NCI-H2227 (cell line): Measurements from ENCODE around the gene C1orf21.
"Not testable (repeated sequence)": the region's sequence is repeated elsewhere in the genome, so short reads cannot be mapped to it uniquely, and the experiment has no call there.

Source experiments
- DNase-seq: peaks from one replicate; lab custom pipeline; 2025; ENCODE audit not compliant: unreplicated experiment; lab: John Stamatoyannopoulos, UW

The C1orf21 gene

DNA sequence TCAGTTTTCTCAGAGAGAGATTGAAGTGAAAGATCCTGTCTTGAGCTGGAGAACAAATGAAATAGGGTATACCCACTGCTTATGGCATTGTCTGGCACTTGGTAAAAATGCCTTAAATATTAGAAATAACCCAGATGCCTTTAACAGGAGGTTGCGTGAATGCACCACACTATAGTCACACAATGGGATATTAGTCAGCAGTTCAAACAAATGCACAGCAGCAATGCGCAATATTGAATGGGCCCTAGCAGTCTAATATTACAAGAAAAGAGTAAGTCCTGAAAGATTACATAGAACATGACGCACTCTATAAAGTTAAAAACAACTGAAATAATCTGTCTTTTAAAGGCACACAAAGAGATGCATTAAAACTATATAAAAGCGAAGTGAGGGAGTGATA is 206.8 kb downstream of the C1orf21 start:
- DNase-seq: no peak

DNA sequence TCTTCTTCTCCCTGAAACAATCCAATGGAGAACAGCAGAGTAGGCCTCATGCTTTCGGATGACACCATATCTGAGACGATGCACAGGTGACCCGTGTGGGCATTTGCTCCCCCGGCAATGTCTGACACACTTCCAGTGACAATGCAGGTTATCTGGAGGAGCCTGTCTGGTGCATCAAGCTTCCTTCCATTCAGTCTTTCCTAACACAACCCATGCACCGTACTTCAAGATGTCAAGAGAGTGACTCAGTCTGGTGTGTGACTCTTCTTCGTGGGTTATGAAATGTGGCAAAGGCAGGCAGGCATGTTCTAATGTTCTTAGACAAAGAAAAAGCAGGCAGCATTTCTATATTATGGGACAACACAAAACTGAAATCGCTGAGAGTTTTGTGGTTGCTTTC is 208.8 kb downstream of the C1orf21 start:
- DNase-seq: no peak

DNA sequence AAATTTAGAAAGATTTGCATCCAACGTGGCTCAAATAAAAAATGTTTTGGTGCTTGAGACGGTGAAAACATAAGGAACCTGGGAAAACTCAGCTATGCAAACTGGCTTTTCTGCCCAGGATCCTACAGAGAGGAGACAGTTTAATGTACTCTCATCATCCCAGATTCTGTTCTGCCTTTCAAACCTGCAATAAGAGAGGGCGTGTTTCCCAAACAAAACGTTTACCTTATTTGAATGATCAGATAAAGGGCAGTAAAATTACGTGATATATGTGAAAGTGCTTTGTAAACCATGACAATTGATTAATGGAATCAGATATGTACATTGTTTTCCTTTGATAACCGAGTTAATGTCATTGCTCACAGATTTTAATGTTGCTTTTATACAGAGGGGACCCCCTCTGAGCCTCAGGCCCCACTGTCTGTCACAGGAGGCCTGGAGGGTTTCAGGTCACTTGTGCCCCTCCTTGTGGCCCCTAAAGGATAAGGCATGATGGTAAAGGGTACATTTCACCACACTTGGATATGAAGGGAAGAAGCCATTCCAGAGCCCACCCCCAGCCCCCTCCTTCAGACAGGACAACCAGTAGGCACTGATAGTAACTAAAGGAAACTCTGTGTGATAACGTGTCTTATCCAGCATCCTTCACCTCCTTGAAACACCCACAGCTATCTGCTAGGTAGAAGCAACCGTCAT is 210.3 kb downstream of the C1orf21 start:
- no peak for DNase-seq

DNA sequence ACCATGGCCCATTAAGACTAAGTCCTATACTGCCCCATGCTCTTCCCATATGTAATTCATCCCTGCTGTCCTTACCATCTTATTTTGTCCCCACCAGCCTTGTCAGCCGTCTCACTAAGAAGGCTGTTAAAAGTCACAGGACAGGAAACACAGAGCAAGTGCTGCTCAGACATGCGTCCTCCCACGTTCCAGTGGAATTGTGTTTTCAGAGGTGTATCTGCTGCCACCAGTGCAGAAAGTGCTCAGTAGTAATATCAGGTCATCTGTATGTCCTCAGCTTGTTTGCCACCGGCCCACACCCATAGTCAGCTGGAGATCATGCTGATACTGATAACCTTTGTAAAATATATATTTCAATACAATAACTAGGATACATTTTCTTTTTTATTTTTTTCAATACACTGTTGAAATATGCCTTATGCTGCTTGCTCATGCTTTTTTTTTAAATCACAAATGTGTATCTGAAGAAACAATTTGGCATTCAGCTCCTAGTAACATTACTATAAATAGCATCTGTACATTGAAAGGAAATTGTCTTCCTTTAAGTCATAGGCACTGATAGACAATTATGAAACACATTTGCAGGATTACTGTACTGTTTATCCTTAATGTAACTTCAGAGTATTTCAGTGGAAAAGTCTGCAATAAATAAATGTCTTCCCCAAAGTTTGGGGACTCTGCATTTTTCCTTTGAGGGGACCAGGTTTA is 211.0 kb downstream of the C1orf21 start:
- DNase-seq: no peak

DNA sequence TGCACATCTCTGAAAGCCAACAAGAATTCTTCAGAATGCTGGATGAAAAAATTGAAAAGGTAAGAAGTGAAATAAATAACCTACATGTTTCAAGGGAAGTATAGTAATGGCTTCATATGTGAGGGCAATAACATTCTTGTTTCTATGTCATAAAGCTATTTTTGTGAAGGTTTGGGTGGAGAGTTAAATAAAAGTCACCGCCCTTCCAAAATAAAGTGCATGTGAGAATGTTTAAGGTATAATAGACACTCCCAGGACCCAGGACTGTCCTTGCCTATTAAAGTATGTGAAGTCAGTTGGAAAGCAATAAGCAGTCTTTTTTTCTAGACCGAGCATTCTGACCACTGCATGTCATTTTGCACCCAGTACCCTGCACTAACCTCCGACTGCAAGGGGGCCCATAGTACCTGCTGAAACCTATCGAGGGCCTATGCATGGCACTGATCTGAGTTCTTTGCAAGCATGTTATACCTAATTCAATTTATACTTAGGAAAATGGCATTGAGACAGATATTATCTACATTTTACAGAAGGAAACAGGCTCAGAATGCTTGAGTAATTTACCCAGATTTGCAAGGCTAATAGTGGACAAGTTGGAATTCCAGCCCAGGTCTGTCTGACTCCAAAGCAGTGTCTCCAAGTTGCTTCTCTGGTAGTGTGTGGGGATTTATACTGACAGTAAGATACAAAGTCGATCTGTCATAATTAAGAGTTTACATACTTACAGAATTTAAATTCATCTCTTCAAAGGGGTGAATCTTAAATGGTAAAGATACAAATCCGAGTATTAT is 211.8 kb downstream of the C1orf21 start:
- no peak for DNase-seq

DNA sequence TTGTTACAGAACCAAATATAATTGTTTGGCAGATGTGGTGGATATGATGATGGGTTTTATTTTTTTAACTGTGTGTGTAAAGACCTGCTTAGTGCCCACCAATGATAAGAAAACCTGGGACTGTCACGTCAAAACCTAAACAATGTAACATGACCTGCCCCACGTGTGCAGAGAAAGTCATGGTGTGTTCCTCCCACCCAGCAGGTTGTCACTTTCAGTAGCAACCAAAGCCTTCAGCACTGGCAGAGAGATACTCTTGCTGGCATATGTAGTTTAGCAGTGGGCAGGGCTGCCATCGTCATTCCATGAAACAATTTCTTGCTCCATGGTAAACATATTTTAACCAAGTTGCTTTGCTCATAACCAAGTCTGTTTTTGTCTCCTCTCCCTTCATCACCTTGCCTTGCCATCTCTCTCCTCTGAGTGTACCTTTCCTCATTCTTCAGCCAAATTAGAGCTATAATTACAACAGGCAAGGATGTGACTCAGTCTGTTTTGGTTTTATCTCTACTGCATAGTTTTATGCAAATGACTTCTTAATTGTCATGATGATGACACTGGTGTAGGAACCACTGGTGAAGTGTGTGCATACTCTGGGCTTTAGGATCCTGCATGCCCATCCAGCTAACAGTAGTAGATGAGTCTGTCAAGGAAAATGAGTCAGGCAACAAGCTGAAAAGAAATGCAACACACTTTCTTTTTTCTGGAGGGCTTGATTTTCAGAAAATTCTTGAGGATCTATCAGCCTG is 217.5 kb downstream of the C1orf21 start:
- no peak for DNase-seq

DNA sequence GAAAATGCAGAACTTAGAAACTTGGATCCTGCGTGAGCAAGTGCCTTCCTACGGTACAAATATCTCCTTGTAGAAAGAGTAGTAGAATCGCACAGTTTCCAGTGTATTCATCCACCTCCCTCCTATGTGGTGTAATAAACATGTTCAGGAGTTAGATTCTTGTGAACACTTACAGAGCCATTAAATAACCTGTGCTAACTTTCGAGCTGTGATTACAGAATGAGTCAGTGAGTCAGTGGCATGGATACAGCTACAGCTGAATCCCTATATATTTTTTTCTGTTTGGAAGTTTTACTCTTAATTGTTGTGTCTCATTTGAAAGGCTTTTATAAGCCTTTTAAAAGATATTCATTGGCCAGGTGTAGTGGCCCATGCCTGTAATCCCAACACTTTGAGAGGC is 219.1 kb downstream of the C1orf21 start:
- no peak for DNase-seq

DNA sequence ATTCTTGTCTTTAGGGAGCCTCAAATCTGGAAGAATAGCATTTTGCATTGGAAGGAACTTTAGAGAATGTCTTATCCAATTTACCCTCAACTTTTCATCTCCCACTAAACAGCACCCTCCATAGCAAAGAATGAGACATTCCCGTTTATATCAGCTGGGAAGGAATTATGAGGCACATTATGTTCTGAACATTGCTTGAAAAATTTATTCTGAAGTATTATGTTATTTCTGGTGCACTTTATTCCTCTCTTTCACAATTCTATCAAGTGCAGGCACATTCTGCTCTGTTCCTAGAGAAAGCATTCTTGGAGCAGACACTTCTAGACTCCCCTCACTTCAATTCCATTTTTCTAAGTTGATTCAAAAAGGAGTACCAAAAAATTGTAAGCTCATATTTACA is 220.0 kb downstream of the C1orf21 start:
- no peak for DNase-seq

DNA sequence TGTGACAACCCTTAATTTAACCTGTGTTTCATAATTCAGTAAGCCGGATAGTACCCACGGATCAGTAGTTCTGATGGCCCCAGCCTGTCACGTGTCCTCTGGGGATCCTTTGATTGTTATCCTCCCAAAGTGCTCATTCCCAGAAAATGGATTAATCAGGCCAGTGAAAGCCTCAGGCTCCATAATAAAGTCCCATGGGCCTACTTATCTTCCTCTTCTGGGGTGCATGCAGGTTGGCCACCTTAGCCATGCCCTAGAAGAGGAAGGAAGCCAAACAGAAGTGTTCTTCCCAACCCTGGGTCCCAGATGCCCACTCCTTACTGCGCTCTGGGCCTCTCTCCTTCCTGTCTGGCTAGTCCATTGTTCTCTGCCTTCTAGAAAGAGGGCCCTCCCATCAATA is 221.8 kb downstream of the C1orf21 start:
- no peak for DNase-seq

DNA sequence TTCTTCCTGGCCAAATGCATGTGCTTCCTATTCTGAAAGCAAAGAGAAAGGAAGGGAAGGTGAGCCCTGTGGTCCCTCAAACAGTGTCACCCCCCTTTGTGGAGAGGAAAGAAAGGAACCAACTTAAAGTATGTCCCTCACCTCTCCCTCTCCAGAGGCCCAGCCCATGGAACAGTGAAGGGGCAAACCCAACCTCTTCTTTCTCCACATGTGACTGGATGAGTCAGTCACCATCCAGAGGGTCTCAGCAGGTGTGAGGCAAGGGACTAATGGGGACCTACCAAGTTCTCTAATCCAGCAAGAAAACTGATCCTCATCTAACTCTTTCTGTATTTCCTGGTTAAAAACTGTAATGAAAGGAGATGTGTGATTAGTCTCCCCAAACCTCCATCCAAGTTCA is 222.2 kb downstream of the C1orf21 start:
- DNase-seq: no peak

DNA sequence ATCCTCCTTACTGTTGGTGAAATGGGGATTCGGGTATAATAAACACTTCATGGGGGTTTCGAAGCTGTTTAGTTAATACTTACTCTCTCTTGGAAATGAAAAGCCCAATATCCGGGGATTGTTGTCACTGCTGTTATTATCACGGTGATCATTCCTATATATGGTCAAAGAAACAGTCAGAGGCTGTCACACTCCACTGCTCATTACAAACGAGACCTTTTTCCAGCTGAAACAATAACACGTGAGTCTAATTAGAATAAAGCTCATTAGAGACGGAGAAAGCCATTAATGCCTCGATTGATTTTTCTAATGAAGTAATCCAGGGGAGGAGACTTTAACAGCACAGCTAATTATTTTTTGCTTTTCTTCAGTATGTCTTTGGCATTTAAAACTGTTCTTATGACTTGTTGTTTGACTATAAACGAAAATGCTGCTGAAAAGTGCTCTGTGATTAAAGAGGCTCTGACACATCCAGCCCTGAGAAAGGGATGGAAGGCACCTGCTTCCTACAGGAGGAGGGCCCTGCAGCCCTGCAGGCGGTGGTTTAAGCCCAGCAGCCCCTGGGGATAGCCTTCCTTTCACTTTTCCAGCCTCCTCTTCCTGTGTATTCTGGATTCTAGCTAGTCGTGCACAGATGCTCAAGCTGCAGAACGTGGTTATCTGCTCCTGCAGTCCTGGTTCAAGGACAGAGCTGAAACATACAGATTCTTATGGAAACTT is 224.2 kb downstream of the C1orf21 start:
- no peak for DNase-seq

DNA sequence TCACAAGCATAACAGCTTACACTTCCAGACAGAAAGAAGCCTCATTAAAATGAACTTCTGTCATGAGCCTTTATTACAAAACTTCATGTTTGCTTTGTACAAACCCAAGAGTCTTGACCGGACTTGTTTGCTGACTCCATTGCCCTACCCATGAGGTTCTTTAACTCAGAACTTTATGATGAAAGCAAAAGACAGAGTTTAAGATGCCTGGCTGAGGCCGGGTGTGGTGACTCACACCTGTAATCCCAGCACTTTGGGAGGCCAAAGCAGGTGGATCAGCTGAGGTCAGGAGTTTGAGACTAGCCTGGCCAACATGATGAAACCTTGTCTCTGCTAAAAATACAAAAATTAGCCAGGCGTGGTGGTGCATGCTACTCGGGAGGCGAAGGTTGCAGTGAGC is 225.4 kb downstream of the C1orf21 start:
- DNase-seq: not testable (repeated sequence)

DNA sequence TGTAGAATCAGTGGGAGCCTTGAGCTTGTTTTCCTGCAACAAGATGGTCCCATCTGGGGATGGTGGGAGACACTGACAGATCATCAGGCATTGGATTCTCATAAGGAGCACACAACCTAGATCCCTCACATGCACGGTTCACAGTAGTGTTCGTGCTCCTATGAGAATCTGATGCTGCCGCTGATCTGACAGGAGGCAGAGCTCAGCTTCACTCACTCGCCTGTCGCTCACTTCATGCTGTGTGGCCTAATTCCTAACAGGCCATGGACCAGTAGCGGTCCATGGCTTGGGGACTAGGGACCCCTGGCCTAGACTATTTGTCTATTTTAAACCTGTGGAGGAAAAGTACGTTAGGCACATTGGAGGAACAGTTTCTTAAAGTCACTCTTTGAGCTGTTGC is 227.8 kb downstream of the C1orf21 start:
- no peak for DNase-seq

DNA sequence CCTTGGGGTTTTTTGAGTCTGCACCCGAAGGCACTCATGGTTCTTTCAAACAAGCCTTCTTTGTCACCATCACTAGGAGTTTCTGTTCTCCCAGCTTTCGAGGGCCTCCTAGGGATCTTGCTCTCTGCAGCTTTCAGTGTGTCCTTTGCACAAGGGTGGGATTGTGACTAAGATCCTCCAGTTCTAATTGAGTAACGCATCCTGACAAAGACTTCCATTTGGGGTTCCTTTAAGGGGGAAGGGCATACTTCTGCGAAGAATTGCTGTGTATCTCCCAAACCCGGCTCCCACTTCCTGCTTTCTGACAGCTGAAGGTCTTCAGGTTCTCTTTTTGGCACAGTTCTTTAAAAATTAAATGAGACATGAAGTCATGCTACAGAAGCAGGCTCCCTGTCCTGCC is 228.5 kb downstream of the C1orf21 start:
- no peak for DNase-seq

DNA sequence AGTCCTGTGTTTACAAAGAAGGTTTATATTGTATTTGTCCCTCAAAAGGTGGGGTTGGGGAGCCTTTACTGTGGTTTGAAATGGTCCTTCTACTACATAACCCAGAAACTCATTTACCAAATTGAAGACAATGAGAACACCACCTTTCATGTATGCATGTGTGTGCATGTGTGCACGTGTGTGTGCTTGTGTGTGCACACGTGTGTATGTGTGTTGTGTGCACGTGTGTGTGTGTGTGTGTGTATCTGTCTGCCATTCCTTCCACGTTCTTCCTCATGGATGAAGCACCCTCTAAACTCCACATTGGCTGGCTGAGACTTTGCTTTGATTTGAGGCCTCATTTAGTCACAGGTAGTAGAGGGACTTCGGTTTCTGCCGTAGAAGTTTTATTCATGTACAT is 229.7 kb downstream of the C1orf21 start:
- no peak for DNase-seq

DNA sequence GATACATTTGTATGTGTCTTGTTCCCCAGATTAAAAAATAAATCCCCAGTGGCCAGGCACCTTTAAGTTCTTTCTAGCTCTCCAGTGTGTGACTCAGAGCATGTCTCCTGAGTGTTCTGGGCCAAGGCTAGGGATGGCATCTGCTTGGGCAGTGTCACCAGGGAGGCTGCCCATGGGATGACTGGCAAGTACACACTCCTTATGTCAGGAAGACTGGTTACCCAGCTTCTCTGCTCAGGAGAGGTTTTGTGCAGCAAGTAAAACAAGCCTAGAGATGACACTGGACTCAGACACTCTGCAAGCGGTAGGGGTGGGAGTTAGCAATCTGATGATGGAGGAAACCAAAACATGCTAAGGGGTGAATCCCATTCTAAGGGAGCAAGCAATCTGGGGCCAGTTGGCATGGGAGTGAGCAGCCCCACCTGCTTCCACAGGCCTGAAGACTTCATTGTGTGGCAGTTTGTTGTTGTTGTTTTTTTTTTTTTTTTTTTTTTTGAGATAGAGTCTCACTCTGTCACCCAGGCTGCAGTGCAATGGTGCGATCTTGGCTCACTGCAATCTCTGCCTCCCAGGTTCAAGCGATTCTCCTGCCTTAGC is 230.7 kb downstream of the C1orf21 start:
- no peak for DNase-seq

DNA sequence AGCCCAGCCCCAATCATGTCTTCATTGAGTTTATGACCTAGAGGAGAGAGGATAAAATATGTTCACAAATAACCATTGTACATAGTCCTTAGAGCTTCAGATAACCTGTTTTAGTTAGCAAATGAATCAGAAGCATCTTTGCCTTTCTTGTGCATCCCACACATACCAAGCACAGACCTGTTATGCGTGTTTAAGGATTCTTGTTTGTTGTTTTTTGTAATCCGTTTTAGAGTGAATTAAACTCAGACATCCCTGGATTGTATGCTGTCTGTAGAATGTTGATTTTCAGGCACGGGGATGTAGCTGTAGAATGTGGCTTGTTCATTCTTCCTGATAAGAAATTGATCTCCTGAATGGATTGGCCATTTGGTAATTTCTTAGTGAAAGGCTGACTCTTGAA is 232.0 kb downstream of the C1orf21 start:
- DNase-seq: no peak

DNA sequence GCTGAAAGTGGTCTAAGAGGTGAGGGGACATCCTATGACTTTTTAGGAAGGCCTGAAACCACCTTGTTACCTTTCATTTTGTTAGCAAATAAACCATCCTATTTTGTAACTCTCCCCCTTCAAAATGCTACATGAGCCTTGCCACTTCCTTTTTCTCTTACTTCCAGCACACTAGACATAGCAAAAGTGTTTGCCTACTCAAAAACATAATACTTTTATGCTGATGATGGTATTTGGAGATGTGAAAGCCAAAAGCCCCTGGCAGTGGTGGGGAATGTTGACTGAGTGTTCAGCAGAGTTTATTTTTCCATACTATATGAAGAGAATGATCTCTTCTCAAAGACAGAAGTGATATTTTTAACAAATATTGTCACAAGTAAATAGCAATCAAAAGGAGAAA is 233.6 kb downstream of the C1orf21 start:
- DNase-seq: no peak

DNA sequence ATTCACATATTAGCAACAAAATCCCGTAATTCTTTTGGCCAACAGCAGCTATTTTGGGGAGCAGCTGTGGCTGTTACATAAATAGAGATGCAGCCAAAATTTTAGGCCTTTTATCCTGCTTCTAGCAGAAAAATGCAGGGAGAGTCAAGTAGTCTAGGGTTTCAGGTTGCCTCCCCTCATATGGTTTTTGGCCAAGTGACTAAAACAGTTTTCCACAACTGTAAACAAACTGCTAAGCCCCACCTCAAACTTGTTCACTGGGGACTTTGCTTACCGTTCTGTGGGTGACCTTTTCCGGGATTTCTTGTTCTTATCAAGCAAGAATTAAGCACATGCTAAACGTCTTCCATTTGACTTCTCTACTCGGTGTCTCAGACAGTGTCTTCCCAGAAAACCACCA is 234.4 kb downstream of the C1orf21 start:
- no peak for DNase-seq

DNA sequence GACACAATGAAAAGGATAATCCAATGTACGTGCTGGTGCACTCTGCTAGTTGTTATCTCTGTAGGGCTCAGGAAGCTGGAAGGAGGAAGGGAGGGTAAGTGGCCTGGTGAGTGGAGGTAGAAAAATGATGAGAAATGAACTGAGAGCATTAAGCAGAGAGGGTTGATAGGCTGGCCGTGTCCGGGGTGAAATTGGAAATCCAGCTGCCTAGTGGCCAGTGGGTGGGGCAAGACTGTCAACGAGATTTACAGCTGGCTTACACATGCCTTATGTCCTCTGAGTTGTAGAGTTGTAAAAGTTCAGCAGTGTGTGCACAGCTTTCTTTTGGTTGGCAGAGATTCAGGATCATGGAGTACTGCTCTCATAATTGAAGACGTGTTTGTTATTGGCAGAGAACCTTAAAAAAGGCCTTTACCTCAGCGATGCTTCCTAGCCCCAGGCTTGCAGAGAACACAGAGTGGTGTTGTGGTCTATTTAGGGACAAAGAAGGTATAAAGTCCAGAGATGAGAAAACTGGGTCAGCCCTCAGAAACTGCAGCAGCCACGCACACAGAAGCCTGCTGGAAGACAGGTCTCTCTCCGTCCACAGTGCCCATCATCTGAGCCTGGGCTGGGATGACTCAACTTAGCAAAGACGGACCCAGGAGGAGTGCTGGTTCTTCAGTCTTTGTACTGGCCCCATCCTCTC is 235.5 kb downstream of the C1orf21 start:
- DNase-seq: peak; percentile 15
